Thoracic aorta (tissue), 2 donors: ENCODE data around the gene SRRM4. TPM values are rescaled to one million over a fixed set of nuclear protein-coding genes. Genes with fewer than 3 reads are reported as not detected.
"Not testable (repeated sequence)": the region's sequence is repeated elsewhere in the genome, so short reads cannot be mapped to it uniquely, and the experiment has no call there.

Experiments
- ATAC-seq: fragments of 150-250 bp; one replicate; pipeline ENCODE4 v1.8.0; 2017; ENCODE audit warnings: low read depth; ENCODE audit not compliant: insufficient number of reproducible peaks, low FRiP score
- DNase-seq: peaks from one replicate; pipeline ENCODE4 v3.0.0-alpha.2; 2020; ENCODE audit warnings: low spot score
- H3K27ac ChIP-seq, 2 donors: fragments of 200-600 bp; sonication (generic); 1 replicate in 1 of 2; 2 replicates in 1 of 2; pipeline ENCODE4 v1.5.1; 2016; ENCODE audit warnings: mild to moderate bottlenecking in 2 of 2, moderate library complexity in 2 of 2
- H3K27me3 ChIP-seq: fragments of 200-600 bp; sonication (generic); replicated peaks from 2 replicates; pipeline ENCODE4 v1.6.0; 2016; ENCODE audit warnings: mild to moderate bottlenecking; ENCODE audit not compliant: insufficient read depth
- H3K36me3 ChIP-seq: fragments of 200-600 bp; sonication (generic); one replicate; pipeline ENCODE4 v1.5.1; 2016
- H3K4me1 ChIP-seq, 2 donors: fragments of 200-600 bp; sonication (generic); 1 replicate in 1 of 2; 2 replicates in 1 of 2; pipeline versions ENCODE4 v1.5.1 to v1.6.0; 2016; ENCODE audit warnings: low read depth in 2 of 2, mild to moderate bottlenecking in 1 of 2; ENCODE audit not compliant: control insufficient read depth in 1 of 2
- H3K4me3 ChIP-seq: fragments of 200-600 bp; sonication (generic); 2 replicates; pipeline ENCODE4 v1.5.1; 2016; ENCODE audit warnings: mild to moderate bottlenecking
- H3K9me3 ChIP-seq: fragments of 200-600 bp; sonication (generic); 2 replicates; pipeline ENCODE4 v1.5.1; 2016
- total RNA-seq, 2 donors: library from RNA; depleted of rRNA; stranded (reverse); fragments of >200 nt; gene quantifications; one replicate each; pipeline versions ENCODE4 v1.1.0 to v1.2.3, GENCODE V29; 2016
- TF ChIP-seq, protein P1 (sequence below): fragments of 200-600 bp; sonication (generic); IDR thresholded peaks from one replicate; pipeline ENCODE4 v1.5.1; 2019; ENCODE audit warnings: antibody characterized with exemption

SRRM4 gene
- total RNA-seq, 2 donors from 2014 or later: 0.21 TPM; not detected in 1

DNA sequence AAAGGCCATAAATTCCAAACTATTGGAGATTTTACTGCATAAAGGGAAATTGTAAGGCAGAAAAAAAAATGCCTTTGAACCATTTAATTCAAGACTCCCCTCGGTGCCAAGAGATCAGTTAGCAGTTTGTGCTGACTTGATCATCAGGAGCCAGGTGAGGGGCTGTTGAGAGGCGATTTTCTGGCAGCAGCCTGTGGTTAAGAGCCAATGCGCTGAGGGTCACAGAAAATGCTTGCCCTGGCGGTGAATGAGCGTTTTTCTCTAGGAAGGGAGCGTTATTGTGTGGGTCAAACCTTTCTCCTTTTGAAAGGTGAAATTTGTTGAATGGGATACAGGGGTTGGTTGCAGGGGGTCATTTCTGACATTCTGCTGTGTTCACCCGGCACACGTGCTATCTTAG lies 4.7 kb downstream of the SRRM4 start:
- H3K9me3 ChIP-seq: no peaks in the 10 kb centered on the region
- no peaks in the 10 kb centered on the region for H3K36me3 ChIP-seq
- ATAC-seq (no peak), DNase-seq (no peak)
- TF ChIP-seq, protein P1, sequence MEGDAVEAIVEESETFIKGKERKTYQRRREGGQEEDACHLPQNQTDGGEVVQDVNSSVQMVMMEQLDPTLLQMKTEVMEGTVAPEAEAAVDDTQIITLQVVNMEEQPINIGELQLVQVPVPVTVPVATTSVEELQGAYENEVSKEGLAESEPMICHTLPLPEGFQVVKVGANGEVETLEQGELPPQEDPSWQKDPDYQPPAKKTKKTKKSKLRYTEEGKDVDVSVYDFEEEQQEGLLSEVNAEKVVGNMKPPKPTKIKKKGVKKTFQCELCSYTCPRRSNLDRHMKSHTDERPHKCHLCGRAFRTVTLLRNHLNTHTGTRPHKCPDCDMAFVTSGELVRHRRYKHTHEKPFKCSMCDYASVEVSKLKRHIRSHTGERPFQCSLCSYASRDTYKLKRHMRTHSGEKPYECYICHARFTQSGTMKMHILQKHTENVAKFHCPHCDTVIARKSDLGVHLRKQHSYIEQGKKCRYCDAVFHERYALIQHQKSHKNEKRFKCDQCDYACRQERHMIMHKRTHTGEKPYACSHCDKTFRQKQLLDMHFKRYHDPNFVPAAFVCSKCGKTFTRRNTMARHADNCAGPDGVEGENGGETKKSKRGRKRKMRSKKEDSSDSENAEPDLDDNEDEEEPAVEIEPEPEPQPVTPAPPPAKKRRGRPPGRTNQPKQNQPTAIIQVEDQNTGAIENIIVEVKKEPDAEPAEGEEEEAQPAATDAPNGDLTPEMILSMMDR: no peak
- no peaks in the 10 kb centered on the region for H3K27me3 ChIP-seq
- H3K27ac ChIP-seq: no peak overlapping the region
- no peaks in the 10 kb centered on the region for H3K4me1 ChIP-seq
- H3K4me3 ChIP-seq: no peak overlapping the region

DNA sequence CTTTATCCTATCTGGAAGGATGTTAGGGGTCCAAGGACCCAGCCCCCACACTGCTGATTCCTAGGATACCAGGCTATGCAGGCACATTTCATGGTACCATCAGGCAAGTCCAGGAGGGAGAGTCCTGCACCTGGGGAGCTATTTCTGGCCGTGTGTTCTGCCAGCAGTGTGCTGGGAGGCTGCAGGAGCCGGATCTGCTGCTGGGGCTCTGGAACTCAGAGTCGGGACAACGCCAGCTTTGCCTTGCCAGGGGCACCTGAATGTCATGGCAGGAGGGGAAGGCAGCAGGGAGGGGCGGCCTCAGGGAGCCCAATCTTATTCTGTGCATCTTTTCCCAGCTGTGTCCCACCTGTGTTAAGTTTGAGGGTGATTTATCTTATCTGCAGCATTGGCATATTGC lies 17.8 kb downstream of the SRRM4 start:
- Histone ChIP-seq H3K36me3 (no peaks in the 10 kb centered on the region), H3K4me1 (no peaks in the 10 kb centered on the region), H3K9me3 (no peaks in the 10 kb centered on the region), H3K4me3 (no peak overlapping the region), H3K27me3 (no peaks in the 10 kb centered on the region), H3K27ac (no peak overlapping the region)
- ATAC-seq: no peak
- no peak for DNase-seq
- TF ChIP-seq, protein P1: no peak

DNA sequence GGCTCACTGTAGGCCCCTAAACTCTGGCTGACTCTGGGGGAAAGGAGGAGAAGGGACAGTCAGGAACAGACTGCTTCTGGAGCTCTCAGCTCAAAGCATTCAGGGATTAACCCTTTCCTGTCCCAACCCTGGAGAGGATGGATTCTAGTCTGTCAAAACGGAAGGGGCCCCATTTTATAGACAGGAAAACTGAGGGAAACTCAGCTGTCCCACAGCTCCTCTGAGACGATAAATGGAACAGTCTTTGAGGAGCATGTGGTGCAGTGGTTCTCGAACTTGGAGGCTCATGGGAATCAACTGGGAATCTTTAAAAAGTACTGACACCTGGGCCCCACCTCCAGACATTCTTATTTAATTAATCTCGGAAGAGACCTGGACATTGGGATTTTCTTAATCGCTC lies 23.7 kb downstream of the SRRM4 start:
- no peaks in the 10 kb centered on the region for H3K27me3 ChIP-seq
- ATAC-seq (no peak), DNase-seq (no peak)
- TF ChIP-seq, protein P1: no peak
- H3K4me1 ChIP-seq: no peaks in the 10 kb centered on the region
- H3K9me3 ChIP-seq: no peaks in the 10 kb centered on the region
- H3K4me3 ChIP-seq: no peak overlapping the region
- H3K36me3 ChIP-seq: no peaks in the 10 kb centered on the region
- no peak overlapping the region for H3K27ac ChIP-seq

DNA sequence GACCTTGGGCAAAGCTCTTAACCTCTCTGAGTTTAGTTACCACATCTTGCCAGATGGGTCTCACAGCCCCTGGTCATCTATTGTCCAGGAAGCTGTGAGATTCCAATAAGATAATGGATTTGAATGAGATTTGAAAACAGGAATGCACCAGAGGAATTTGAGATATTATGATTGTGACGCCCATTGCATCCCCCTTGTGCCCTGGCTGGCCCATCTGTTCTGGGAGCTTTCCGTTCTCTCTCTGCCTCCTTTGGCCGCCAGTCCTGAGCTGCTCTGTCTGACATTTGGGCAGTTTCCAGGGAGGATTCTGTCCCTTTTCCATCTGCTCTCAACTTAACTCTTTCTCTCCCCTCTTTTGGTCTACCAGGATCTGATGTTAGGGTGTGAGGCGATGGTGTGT lies 24.6 kb downstream of the SRRM4 start:
- Histone ChIP-seq H3K4me1 (no peaks in the 10 kb centered on the region), H3K4me3 (no peak overlapping the region), H3K27me3 (no peaks in the 10 kb centered on the region), H3K27ac (no peak overlapping the region), H3K9me3 (no peaks in the 10 kb centered on the region), H3K36me3 (no peaks in the 10 kb centered on the region)
- ATAC-seq: no peak
- TF ChIP-seq, protein P1: no peak
- no peak for DNase-seq

DNA sequence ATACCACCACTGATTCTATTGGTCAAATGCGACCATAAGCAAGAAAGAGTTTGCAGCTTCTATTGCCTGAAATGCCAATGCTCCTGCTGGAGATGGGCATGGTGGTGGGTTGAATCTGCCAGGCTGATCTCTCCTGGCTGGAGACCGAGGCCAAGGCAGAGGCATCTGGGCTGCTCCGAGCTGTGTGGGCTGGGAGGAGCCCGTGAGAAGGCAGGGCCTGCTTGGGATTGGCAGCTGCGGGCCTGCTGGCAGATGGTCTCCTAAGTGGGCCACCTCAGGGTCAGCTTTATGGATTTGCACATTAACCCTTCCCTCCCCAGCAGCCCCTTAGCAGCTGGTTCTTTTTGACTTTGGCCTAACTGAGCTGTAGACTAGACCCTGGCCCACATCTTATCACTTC lies 25.4 kb downstream of the SRRM4 start:
- Histone ChIP-seq H3K36me3 (no peaks in the 10 kb centered on the region), H3K9me3 (no peaks in the 10 kb centered on the region), H3K4me3 (no peak overlapping the region), H3K27me3 (no peaks in the 10 kb centered on the region), H3K4me1 (no peaks in the 10 kb centered on the region), H3K27ac (no peak overlapping the region)
- TF ChIP-seq, protein P1: no peak
- ATAC-seq: no peak
- no peak for DNase-seq

DNA sequence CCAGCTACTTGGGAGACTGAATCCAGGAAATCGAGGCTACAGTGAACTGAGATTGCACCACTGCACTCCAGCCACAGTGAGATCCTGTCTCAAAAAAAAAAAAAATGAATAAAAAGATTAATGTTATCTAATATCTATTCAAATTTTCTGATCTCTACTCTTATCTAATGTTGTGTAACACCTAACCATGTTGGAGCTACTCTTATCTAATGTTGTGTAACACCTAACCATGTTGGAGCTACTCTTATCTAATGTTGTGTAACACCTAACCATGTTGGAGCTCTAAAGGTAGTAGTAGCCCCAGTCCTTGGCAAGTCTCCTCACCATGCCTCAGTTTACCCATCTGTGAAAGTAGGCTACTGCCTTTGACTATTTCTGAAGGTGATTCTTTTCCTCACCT lies 26.9 kb downstream of the SRRM4 start:
- H3K9me3 ChIP-seq, H3K4me1 ChIP-seq, ATAC-seq, H3K27ac ChIP-seq, H3K4me3 ChIP-seq, H3K36me3 ChIP-seq, H3K27me3 ChIP-seq, DNase-seq: not testable (repeated sequence)
